ENCODE data around the gene RAB5B.
A peak's percentile ranks its signal among the peaks of the same experiment; 100 is the strongest.

RAB5B gene

GRCh38 chr12:55973599-55974307 is at the start of gene RAB5B:
Gene RAB5B, plus strand, starts transcription at chr12:55974078. Its CDS starts 12,883 bp downstream, at chr12:55986961.
- Mint-ChIP-seq H3K4me3 (no peak within 1 kb of the TSS), H3K27me3 (no peaks in the 10 kb centered on the region), H3K36me3 (peaks cover 3% of the 10 kb centered on the region), H3K9me3 (ENCODE audit: low read depth) (no peaks in the 10 kb centered on the region), H3K27ac (no peak within 1 kb of the TSS), H3K4me1 (ENCODE audit: low read depth) (peaks cover 22% of the 10 kb centered on the region)

GRCh38 chr12:55925371-55925770 is 48.5 kb upstream of the RAB5B start:
- Mint-ChIP-seq H3K4me1 (ENCODE audit: low read depth) (peaks cover 56% of the 10 kb centered on the region), H3K4me3 (peak overlapping the region; percentile 100), H3K36me3 (peaks cover 5% of the 10 kb centered on the region), H3K27me3 (no peaks in the 10 kb centered on the region), H3K9me3 (ENCODE audit: low read depth) (no peaks in the 10 kb centered on the region), H3K27ac (peak overlapping the region; percentile 98)

- no peaks in the 10 kb centered on the region for H3K27me3 Mint-ChIP-seq
- peak overlapping the region; percentile 100 for H3K4me3 Mint-ChIP-seq
- peaks cover 3% of the 10 kb centered on the region for H3K36me3 Mint-ChIP-seq
Observed at GRCh38 chr12:55925870-55926737, 47.8 kb upstream of the RAB5B start.

GRCh38 chr12:55926738-55927587 is 46.9 kb upstream of the RAB5B start:
- no peaks in the 10 kb centered on the region for H3K27me3 Mint-ChIP-seq
- no peaks in the 10 kb centered on the region for H3K9me3 Mint-ChIP-seq (ENCODE audit: low read depth)
- H3K4me1 Mint-ChIP-seq (ENCODE audit: low read depth), result peaks cover 53% of the 10 kb centered on the region
- peaks cover 7% of the 10 kb centered on the region for H3K36me3 Mint-ChIP-seq
- peak overlapping the region; percentile 98 for H3K27ac Mint-ChIP-seq
- peak overlapping the region; percentile 100 for H3K4me3 Mint-ChIP-seq

More at GRCh38 chr12:55925870-55926737, 47.8 kb upstream of the RAB5B start:
- H3K9me3 Mint-ChIP-seq (ENCODE audit: low read depth), result no peaks in the 10 kb centered on the region
- peaks cover 59% of the 10 kb centered on the region for H3K4me1 Mint-ChIP-seq (ENCODE audit: low read depth)
- peak overlapping the region; percentile 98 for H3K27ac Mint-ChIP-seq

GRCh38 chr12:55927588-55928502 is 46.0 kb upstream of the RAB5B start, which contains the start of gene PYM1:
Gene PYM1, minus strand, starts transcription at chr12:55927894. Its CDS starts 133 bp downstream, at chr12:55927761.
- no peaks in the 10 kb centered on the region for H3K27me3 Mint-ChIP-seq
- peak within 1 kb of the TSS; percentile 100 for H3K4me3 Mint-ChIP-seq
- H3K36me3 Mint-ChIP-seq, result peaks cover 4% of the 10 kb centered on the region
- H3K4me1 Mint-ChIP-seq (ENCODE audit: low read depth), result peaks cover 51% of the 10 kb centered on the region
- no peaks in the 10 kb centered on the region for H3K9me3 Mint-ChIP-seq (ENCODE audit: low read depth)
- peak within 1 kb of the TSS; percentile 99 for H3K27ac Mint-ChIP-seq

- Mint-ChIP-seq H3K36me3 (peaks cover 7% of the 10 kb centered on the region), H3K27ac (peak overlapping the region; percentile 99), H3K4me1 (ENCODE audit: low read depth) (peaks cover 58% of the 10 kb centered on the region), H3K27me3 (no peaks in the 10 kb centered on the region), H3K9me3 (ENCODE audit: low read depth) (no peaks in the 10 kb centered on the region), H3K4me3 (peak overlapping the region; percentile 100)
Observed at GRCh38 chr12:55929306-55929791, 44.5 kb upstream of the RAB5B start.

GRCh38 chr12:55930771-55931316 is 43.0 kb upstream of the RAB5B start, which contains the start of gene DGKA:
Gene DGKA, plus strand, starts transcription at chr12:55931162. Its CDS starts 5,342 bp downstream, at chr12:55936504.
- no peaks in the 10 kb centered on the region for H3K27me3 Mint-ChIP-seq
- H3K4me1 Mint-ChIP-seq (ENCODE audit: low read depth), result peaks cover 62% of the 10 kb centered on the region
- H3K4me3 Mint-ChIP-seq, result peak within 1 kb of the TSS; percentile 100
- peaks cover 9% of the 10 kb centered on the region for H3K36me3 Mint-ChIP-seq
- H3K9me3 Mint-ChIP-seq (ENCODE audit: low read depth), result no peaks in the 10 kb centered on the region
- peak within 1 kb of the TSS; percentile 99 for H3K27ac Mint-ChIP-seq

GRCh38 chr12:55931317-55931779 is 42.5 kb upstream of the RAB5B start:
- peaks cover 9% of the 10 kb centered on the region for H3K36me3 Mint-ChIP-seq
- H3K9me3 Mint-ChIP-seq (ENCODE audit: low read depth), result no peaks in the 10 kb centered on the region
- peak overlapping the region; percentile 99 for H3K27ac Mint-ChIP-seq
- H3K4me1 Mint-ChIP-seq (ENCODE audit: low read depth), result peaks cover 62% of the 10 kb centered on the region
- no peaks in the 10 kb centered on the region for H3K27me3 Mint-ChIP-seq
- H3K4me3 Mint-ChIP-seq, result peak overlapping the region; percentile 100

- Mint-ChIP-seq H3K9me3 (ENCODE audit: low read depth) (no peaks in the 10 kb centered on the region), H3K4me3 (peak overlapping the region; percentile 100), H3K27me3 (no peaks in the 10 kb centered on the region), H3K36me3 (peaks cover 10% of the 10 kb centered on the region), H3K27ac (peak overlapping the region; percentile 99), H3K4me1 (ENCODE audit: low read depth) (peaks cover 68% of the 10 kb centered on the region)
Observed at GRCh38 chr12:55931780-55932550, 41.9 kb upstream of the RAB5B start.

GRCh38 chr12:55932551-55932910 is 41.3 kb upstream of the RAB5B start:
- Mint-ChIP-seq H3K4me3 (peak overlapping the region; percentile 100), H3K36me3 (peaks cover 12% of the 10 kb centered on the region), H3K4me1 (ENCODE audit: low read depth) (peaks cover 74% of the 10 kb centered on the region), H3K27ac (peak overlapping the region; percentile 95), H3K27me3 (no peaks in the 10 kb centered on the region), H3K9me3 (ENCODE audit: low read depth) (no peaks in the 10 kb centered on the region)

- no peaks in the 10 kb centered on the region for H3K9me3 Mint-ChIP-seq (ENCODE audit: low read depth)
- peak overlapping the region; percentile 95 for H3K27ac Mint-ChIP-seq
- no peaks in the 10 kb centered on the region for H3K27me3 Mint-ChIP-seq
- H3K36me3 Mint-ChIP-seq, result peaks cover 12% of the 10 kb centered on the region
- peak overlapping the region; percentile 100 for H3K4me3 Mint-ChIP-seq
- H3K4me1 Mint-ChIP-seq (ENCODE audit: low read depth), result peaks cover 78% of the 10 kb centered on the region
Observed at GRCh38 chr12:55933169-55933798, 40.6 kb upstream of the RAB5B start.

Data from activated naive CD8-positive, alpha-beta T cell (primary cell).